CD1c-positive myeloid dendritic cell (primary cell): Measurements from ENCODE around the gene SLC9A8.
"Not testable (repeated sequence)": the region's sequence is repeated elsewhere in the genome, so short reads cannot be mapped to it uniquely, and the experiment has no call there.

Experiments used
- DNase-seq: peaks from one replicate; pipeline ENCODE4 v3.0.0-alpha.2; 2016; ENCODE audit errors: extremely low spot score

Gene SLC9A8, protein sequence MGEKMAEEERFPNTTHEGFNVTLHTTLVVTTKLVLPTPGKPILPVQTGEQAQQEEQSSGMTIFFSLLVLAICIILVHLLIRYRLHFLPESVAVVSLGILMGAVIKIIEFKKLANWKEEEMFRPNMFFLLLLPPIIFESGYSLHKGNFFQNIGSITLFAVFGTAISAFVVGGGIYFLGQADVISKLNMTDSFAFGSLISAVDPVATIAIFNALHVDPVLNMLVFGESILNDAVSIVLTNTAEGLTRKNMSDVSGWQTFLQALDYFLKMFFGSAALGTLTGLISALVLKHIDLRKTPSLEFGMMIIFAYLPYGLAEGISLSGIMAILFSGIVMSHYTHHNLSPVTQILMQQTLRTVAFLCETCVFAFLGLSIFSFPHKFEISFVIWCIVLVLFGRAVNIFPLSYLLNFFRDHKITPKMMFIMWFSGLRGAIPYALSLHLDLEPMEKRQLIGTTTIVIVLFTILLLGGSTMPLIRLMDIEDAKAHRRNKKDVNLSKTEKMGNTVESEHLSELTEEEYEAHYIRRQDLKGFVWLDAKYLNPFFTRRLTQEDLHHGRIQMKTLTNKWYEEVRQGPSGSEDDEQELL

DNA sequence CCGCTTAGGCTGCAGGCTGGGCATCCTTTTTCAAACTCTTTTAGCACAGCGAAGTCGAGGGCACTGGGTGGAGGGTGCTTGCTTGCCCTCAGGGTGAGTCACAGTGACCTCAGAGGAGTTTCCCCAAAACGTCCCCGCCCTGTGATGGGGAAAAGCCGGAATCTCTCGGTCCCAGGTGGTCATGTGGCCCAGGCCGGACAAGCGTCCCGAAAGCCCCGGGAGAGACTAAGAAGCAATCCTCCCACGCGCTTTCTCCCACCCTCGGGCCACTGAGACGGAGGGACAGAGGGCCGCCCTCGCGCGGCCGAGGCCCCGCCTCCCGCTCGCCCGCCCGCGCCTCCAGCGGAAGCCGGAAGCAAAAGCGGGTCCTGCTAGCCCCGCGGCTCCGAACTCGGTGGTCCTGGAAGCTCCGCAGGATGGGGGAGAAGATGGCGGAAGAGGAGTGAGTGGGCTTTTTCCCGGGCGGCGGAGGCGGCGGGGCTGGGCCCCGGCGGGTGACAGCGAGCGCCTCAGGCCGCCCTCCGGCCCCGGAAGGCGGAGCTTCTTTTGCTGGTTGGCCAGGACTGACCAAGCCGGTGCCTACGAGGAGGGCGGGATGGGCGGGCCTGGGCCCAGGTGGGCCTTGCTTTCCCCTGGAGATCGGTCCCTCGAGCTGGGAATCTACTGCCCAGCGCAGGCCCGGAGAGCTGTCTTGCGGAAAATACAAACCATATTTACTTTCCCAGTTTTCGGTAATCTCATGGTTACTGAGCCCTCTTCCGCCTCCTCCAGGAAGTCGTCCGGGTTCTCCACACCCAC lies at the start of gene SLC9A8:
Gene SLC9A8, plus strand, starts transcription at position 322 of the 798 bp plus-strand sequence. Its CDS starts 95 bp downstream, at position 417.
- peak; percentile 98 for DNase-seq

DNA sequence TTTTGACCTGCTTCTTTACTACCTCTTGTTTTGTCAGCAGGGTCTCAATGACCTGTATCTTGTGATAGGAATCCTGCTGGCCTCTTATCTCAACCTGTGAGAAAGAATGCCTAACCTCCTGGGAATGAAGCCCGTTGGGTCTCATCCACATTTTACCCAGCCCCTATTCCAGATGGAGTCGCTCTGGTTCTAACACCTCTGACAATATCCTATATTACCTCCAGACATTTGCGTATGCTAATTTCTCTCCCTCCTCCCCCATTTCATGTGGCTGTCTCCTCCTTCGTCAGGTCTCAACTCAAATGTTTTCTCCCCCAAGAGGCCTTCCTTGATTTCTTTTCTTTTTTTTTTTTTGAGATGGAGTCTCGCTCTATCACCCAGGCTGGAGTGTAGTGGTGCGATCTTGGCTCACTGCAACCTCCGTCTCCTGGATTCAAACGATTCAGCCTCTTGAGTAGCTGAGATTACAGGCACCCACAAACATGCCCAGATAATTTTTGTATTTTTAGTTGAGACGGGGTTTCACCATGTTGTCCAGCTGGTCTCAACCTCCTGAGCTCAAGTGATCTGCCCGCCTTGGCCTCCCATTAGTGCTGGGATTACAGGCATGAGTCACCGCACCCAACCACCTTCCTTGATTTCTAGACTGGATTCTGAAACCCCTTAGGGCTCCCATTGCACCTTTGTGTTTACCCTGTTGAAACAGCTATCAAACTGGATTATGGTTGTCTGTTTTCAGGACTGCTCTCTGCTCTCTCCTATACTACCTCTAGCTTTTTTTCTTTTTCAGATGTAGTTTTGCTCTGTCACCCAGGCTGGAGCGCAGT lies 49.5 kb upstream of the SLC9A8 start:
- DNase-seq: no peak

DNA sequence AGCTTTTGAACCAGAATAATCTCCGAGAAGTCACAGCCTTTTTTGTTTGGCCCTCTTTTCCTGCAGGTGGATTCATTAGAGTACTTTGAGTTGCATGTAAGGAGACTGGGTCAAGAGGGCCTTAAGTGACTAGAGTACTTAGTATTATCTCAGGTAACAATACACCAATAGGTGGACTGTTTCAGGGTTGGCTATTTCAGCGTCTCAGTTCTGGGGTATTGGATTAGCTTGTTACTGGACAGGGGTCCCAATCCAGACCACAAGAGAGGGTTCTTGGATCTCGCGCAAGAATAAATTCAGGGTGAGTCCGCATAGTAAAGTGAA lies 47.3 kb upstream of the SLC9A8 start:
- no peak for DNase-seq

DNA sequence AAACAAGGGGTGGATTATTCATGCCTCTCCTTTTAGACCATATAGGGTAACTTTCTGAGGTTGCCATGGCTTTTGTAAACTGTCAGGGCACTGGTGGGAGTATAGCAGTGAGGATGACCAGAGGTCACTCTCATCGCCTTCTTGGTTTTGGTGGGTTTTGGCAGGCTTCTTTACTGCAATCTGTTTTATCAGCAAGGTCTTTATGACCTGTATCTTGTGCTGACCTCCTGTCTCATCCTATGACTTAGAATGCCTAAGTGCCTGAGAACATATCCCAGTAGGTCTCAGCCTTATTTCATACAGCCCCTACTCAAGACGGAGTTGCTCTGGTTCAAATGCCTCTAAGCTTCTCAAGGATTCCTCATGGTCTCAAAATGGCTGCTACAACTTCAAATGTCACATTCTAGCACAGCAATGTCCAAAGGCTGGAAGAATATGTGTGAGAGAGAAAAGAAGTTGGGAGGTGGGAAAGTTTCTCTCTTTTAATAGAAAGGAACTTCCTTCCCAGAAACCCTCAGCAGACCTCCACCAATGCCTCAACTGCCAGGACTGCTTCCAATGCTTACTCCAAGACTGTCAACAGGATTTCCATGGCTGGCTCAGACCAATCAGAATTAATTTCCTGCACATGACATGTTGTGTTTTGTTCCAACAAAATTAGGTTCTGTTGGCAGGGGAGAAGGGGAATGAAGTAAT lies 46.6 kb upstream of the SLC9A8 start:
- no peak for DNase-seq

DNA sequence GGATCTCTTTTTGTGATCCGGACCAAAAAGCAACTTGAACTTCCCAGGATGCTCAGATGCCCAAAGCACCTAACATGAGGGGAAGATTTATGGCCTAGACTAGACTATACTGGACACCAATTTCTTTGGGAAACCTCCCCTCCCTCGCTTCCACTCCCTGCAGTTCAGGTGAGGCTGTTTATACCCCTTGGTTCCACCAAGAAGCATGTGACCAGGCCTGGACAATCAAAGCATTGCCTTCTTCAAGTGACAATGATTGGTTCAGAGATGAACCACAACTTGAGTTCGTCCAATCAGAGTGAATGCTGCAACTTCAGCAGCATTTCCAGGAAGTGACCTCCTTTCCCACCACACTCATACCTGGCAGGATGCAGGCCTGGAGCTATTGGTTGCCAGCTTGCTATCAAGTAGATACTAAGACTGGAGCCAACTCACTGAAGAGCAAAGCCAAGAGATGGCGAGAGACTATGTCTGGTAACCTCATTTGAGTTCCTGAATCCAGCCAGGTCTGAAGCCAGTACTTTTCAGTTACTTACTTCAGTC lies 45.6 kb upstream of the SLC9A8 start:
- no peak for DNase-seq

DNA sequence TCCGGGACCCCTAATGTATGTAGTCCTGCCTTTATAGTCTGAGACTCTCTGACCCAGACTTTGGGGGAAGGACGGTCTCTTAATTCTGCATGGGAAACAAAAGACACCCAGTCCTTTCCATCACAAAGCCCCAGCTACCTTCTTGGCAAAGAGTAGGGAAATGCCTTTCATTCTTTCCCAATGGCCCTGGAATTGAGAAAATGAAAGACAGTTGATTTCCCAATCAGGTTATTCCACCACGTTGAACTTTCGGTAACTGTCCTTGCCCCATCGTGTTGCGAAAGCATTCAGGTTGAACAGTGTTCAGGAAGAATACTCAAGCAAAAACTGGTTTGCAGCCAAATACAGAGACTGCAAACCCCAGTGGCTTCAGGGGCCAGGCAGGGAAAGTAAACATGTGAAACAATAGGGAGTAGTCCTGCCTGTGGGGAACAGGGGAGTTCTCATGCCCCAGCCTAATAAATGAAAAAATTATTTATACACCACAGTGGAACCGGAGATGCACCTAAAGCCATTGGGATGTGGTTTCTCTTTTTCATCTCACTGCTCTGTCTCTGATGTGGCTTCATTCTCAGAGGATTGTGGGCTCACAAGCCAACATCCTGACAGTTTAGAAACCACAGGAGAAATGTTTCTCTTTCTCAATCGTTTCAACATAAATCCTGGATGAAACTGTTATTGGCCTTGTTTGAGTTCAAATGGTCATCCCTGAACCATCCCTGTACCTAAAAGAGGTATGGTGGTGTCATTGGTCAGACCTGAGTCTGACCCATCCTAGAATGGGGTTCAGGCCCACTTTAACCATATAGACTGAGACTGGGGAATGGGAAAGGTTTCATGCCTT lies 44.2 kb upstream of the SLC9A8 start:
- peak; percentile 78 for DNase-seq

DNA sequence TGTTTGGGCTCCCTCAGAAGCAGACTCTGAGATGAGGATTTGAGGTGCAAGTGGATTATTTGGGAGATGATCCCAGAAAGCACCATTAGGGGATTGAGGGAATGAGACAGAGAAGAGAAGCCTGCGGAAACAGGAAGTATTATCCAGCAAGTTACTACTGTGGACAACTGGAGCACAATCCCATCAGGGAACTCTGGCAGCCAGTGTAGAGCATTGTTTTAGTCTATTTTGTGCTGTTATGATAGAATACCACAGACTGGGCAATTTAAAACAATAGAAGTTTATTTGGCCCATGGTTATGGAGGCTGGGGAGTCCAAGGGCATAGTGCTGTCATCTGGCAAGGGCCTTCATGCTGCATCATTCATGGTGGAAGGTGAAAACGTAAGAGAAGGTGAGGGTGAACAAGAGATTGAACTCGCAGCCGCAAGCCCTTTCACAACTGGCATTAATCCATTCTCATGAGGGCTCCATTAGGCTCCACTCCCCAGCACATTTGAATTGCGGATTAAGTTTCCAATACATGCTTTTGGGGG lies 43.5 kb upstream of the SLC9A8 start:
- no peak for DNase-seq

DNA sequence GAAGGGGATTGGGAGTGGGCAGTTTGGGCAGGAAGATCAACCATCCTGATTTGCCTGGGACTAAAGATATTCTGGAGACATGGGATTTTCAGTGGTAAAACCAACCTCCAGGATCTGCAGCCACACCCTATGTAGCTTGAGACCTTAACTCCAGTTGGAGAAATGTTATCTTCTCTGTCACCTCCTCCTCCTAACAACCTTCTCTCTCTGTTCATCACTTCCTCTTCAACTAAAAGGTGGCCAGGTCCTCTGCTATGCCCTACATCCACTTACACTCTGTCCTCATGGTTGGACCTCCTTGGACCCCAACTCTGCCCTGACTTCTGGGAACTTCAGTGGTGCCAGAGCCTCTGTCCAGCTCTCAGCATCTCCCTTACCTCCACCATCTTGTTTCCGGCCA lies 42.0 kb upstream of the SLC9A8 start:
- DNase-seq: no peak

DNA sequence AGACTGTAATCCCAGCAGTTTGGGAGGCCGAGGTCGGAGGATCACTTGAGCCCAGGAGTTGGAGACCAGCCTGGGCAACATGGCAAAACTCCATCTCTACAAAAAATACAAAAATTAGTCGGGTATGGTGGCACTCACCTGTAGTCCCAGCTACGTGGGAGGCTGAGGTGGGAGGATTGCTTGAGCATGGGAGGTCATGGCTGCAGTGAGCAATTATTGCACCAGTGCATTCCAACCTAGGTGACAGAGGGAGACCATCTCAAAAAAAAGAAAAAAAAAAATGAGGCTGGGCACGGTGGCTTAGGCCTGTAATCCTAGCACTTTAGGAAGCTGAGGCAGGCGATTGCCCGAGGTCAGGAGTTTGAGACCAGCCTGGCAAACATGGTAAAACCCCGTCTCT lies 38.4 kb upstream of the SLC9A8 start:
- not testable (repeated sequence) for DNase-seq

DNA sequence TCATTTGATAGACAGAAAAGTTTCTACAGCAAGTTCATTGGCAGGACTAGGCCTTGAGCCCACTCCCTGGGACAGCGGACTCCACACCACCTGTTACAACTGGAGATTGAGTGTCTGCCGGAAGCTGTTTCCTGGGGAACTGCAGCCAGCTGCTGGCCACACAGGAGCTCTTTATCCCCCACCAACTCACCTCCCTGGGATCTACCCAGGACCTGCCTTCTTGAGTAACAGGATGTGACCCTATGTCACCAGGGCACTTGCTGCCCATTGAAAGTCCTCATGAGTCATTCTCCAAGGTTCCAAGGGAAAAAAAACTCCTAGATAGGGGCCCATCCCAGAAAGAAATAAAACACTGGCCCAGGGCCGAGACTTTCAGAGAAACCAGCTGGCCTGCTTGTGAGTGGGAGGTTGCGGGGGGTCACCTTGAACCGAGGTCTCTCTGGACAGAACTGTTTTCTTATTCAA lies 37.4 kb upstream of the SLC9A8 start:
- DNase-seq: peak; percentile 57

DNA sequence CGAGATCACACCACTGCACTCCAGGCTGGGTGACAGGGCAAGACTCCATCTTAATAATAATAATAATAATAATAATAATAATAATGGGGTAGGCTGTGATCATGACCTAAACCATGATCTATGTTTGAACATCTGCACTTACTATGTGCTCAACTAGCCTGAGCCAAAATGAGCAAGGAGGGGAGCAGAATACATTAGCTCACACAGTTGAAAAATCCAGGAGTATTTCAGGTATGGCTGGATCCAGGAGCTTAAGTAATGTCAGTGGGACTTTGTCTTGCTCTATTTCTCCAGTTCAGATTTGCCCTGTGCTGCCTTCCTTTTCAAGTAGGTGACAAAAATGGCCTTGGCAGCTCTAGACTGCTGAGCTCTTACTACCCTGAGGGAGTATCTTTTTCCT lies 32.7 kb upstream of the SLC9A8 start:
- DNase-seq: no peak

DNA sequence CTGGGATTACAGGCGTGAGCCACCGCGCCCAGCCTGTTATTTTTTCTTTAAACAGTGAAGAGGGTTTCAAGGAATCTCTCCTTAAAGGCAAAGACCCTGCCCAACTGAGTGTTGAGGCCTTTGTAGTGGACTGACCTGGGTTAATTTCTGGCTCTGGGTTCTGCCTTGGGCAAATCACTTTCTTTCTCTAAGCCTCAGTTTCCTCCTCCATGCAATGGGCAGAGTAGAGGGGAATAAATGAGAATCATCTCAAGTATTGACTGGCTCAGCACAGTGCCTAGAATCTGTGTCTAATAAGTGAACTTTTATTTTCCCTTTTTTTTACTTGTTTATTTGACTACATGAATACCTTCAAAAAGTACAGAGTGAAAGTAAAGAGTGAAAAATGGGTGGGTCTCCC lies 31.0 kb upstream of the SLC9A8 start:
- DNase-seq: no peak

DNA sequence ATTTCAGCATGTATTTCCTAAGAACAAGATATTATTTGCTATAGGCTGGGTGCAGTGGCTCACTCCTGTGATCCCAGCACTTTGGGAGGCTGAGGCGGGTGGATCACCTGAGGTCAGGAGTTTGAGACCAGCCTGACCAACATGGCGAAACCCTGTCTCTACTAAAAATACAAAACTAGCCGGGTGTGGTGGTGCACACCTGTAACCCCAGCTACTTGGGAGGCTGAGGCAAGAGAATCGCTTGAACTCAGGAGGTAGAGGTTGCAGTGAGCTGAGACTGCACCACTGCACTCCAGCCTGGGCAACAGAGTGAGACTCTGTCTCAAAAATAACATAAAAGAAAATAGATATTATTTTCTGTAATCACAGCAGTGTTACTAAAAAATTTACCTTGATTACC lies 30.2 kb upstream of the SLC9A8 start:
- not testable (repeated sequence) for DNase-seq

DNA sequence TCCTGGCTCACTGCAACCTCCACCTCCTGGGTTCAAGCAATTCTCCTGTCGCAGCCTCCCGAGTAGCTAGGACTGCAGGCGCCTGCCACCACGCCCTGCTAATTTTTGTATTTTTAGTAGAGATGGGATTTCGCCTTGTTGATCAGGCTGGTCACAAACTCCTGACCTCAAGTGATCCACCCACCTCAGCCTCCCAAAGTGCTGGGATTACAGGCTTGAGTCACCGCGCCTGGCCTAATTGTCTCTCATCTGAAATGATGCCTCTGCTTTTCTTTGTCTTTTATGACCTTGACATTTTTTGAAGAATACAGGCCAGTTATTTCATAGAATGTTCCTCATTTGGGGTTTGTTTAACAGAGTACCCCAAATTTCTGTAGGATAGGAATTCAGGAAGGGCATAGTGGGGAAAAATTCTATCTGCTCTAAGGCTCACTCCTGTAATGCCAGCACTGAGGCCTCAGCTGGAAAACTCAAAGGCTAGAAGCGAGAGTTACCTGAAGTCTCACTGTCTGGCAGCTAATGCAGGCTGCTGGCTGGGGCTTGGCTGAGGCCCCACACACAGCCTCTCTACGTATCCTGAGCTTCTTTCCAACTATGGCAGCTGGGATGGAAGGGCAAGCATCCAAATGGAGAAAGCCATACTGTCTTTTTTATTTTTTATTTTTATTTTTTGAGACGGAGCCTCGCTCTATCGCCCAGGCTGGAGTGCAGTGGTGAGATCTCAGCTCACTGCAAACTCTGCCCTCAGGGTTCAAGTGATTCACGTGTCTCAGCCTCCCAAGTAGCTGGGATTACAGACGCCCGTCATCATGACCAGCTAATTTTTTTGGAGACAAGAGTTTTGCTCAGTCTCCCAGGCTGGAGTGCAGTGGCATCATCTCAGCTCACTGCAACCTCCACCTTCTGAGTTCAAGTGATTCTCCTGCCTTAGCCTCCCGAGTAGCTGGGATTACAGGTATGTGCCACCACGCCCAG lies 29.3 kb upstream of the SLC9A8 start:
- not testable (repeated sequence) for DNase-seq

DNA sequence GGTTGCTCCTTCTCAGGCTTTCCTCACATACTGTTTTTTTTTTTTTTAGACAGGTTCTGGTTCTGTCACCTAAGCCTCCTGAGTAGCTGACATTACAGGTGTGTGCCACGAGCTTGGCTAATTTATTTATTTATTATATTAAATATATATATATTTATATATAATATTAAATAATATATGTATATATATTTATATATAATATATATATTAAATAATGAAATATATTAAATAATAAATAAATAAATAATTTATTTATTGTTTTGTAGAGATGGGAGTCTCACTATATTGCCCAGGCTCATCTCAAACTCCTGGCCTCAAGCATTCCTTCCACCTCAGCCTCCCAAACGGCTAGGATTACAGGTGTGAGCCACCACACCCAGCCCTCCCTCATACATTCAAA lies 28.3 kb upstream of the SLC9A8 start:
- no peak for DNase-seq

DNA sequence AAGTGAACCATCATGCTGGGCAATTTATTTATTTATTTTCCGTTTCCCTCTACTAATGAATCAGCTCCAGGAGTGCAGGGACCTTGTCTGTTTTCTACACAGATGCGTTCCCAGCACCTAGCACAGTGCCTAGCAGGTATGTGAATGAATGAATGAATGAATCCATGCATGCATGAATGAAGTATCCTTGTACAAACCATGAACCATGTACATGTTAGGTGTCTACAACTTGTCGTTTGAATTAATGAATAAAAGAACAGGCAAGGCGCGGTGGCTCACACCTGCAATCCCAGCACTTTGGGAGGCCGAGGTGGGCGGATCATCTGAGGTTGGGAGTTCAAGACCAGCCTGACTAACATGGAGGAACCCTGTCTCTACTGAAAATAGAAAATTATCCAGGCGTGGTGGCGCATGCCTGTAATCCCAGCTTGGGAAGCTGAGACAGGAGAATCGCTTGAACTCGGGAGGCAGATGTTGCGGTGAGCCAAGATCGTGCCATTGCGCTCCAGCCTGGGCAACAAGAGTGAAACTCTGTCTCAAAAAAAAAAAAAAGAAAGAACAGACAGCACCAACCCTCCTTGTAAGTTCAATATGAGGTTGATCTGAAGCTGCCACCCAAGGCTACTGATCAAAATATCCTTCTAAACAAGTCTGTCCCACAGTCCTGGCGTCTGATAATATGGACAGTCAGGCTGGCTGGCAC lies 27.3 kb upstream of the SLC9A8 start:
- DNase-seq: no peak

DNA sequence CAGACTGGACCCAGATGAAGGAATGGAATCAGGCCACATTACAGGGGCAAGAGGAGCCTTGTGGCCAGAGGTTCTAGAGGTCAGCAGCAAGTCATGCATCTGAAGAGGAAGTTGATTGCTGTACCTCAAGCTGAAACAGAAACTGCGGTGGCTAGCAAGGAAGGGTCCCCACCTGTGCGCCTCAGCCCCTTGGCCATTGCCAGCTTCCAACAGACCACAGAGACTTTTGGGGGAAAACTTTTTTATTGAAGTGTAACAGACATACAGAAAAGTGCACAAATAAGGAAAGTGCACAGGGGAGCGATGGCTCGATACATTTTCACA lies 26.8 kb upstream of the SLC9A8 start:
- DNase-seq: peak; percentile 50

DNA sequence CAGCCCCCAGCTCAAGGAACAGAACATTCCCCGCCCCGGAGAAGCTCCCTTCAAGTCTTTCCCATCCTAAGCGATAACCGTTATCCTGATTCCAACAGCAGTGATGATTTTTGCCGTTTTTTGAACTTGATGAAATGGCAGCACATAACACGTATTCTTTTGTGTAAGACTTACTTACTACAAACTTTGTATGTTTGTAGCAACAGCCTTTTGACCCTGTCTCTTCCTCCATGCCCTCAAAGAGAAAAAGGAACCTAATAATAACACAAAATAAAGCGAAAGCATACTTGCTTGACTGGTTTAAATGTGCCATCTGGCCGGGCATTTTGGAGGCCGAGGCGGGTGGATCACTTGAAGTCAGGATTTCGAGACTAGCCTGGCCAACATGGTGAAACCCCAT lies 26.4 kb upstream of the SLC9A8 start:
- DNase-seq: peak; percentile 29
